Tibial nerve (tissue), 3 donors: Measurements from ENCODE around the gene ABCC12.

Experiments
- POLR2A ChIP-seq, 2 donors: fragments of 450-650 bp; IDR thresholded peaks; one replicate each; pipeline ENCODE4 v1.6.1; 2017; ENCODE audit warnings: antibody characterized with exemption in 2 of 2, mild to moderate bottlenecking in 2 of 2, moderate library complexity in 2 of 2
- TF ChIP-seq, protein P1 (sequence below), 5 experiments: fragments of 200-600 bp in 3 of 5; fragments of 450-650 bp in 2 of 5; sonication (generic) in 3 of 5; IDR thresholded peaks; one replicate each; pipeline ENCODE4 v1.5.1; 2016 to 2019; ENCODE audit warnings: antibody characterized with exemption in 5 of 5, mild to moderate bottlenecking in 3 of 5, moderate library complexity in 2 of 5

DNA sequence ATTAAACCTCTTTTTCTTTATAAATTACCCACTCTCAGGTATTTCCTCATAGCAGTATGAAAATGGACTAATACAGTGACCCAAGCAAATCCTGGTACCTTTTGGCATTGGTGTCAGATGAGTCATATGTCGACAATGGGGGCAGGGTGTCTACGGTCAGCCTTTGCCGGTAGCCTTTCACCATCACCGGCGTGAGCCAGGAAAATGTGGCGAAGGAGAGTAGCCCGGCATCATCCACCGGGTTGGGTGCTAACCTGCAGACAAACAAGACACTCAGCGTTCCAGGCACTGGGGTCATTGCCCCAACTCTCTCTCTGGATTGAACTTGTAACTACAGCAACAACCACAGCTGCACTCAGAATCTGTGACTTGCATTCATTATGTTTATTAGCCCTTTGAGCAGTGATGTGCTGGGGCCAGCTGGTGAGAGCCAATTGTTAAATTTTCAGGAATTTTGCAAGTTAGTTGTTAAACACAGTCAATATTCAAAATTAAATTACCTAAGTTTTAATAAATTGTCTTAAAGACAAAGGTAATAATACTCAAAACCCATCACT is 11.9 kb downstream of the ABCC12 start:
- no peak for TF ChIP-seq POLR2A (IDR thresholded peaks at IDR 0.05)
- TF ChIP-seq, protein P1, sequence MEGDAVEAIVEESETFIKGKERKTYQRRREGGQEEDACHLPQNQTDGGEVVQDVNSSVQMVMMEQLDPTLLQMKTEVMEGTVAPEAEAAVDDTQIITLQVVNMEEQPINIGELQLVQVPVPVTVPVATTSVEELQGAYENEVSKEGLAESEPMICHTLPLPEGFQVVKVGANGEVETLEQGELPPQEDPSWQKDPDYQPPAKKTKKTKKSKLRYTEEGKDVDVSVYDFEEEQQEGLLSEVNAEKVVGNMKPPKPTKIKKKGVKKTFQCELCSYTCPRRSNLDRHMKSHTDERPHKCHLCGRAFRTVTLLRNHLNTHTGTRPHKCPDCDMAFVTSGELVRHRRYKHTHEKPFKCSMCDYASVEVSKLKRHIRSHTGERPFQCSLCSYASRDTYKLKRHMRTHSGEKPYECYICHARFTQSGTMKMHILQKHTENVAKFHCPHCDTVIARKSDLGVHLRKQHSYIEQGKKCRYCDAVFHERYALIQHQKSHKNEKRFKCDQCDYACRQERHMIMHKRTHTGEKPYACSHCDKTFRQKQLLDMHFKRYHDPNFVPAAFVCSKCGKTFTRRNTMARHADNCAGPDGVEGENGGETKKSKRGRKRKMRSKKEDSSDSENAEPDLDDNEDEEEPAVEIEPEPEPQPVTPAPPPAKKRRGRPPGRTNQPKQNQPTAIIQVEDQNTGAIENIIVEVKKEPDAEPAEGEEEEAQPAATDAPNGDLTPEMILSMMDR (IDR thresholded peaks at IDR 0.05): no peak
